Measurements from ENCODE around the gene BMP7.

Gene BMP7

DNA sequence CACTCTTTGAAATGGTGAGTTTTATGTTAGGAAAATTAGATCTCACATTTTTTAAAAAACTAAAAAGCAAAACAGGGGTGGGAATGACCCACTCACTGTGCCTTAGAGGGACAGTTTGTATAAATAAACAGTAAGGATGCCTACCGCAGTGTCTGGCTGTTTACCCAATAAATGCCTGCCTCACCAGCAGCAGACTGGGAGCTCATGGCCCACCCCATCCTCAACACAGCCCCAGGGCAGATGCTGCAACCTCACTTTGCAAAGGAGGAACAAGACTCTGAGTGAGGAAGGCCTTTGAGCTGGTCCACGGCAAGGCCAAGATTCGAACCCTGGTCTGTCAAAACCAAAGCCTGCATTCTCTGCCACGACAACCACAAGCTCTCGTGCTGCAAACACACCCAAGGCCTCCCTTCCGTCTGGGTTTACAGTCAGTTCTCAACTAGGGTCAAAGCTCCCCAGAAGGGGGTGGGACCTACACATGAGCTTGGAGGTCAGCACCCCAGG, 77.8 kb downstream of the BMP7 start:
- no peaks in the 10 kb centered on the region for H3K9me3 ChIP-seq (ENCODE audit: control insufficient read depth, insufficient read depth, low read length)
- no peaks in the 10 kb centered on the region for H3K4me1 ChIP-seq (ENCODE audit: insufficient read depth, low read length)
- no peak overlapping the region for H3K9ac ChIP-seq (ENCODE audit: low read depth, low read length)
- no peaks in the 10 kb centered on the region; the same call in 1 of the 2 replicates for H3K36me3 ChIP-seq (ENCODE audit: insufficient read depth, low read length)

DNA sequence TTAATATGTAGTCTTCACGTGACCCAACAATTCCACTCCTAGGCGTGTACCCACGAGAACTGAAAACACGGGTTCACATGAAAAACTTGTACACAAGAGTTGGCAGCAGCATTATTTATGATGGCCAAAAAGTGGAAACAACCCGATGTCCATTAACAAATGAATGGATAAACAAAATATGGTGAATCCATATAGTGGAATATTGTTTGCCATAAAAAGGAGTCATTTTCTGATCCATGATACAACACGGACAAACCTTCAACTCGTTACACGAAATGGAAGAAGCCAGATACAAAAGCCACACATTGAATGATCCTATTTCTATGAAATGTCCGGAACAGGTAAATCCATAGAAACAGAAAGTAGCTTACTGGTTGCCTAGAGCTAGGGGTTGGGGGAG, 78.4 kb downstream of the BMP7 start:
- no peaks in the 10 kb centered on the region; the same call in 1 of the 2 replicates for H3K36me3 ChIP-seq (ENCODE audit: insufficient read depth, low read length)
- no peaks in the 10 kb centered on the region for H3K4me1 ChIP-seq (ENCODE audit: insufficient read depth, low read length)
- no peaks in the 10 kb centered on the region for H3K9me3 ChIP-seq (ENCODE audit: control insufficient read depth, insufficient read depth, low read length)
- no peak overlapping the region for H3K9ac ChIP-seq (ENCODE audit: low read depth, low read length)

DNA sequence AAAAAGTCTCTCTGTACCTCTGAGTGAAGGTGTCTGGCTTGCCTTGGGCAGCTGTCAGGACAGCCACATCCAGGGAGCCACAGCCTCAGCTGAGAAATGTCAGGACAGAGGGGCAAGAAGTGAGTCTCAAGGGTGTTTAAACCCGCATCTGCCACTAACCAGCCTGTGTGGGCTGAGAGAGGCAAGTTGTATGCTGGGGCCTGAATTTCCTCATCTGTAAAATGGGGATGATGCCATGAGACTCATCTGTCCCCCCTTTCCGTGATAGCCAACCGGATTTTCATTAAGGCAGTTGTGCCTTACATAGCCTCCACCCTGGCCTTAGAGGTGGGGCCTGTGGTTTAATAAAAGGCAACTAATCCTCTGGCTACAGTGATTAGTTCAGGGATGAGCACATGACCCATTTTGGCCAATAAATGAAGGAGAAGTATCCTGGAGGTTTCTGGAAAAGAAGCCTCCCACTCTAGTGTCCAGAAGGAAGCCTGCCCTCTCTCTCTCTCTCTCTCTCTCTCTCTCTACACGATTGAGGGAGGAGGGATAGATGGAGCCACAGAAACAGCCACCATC, 79.3 kb downstream of the BMP7 start:
- Histone ChIP-seq H3K36me3 (ENCODE audit: insufficient read depth, low read length) (no peaks in the 10 kb centered on the region; the same call in 1 of the 2 replicates), H3K9ac (ENCODE audit: low read depth, low read length) (no peak overlapping the region), H3K4me1 (ENCODE audit: insufficient read depth, low read length) (no peaks in the 10 kb centered on the region), H3K9me3 (ENCODE audit: control insufficient read depth, insufficient read depth, low read length) (no peaks in the 10 kb centered on the region)

GRCh38 chr20:57186192-57186591, 80.2 kb downstream of the BMP7 start:
- no peaks in the 10 kb centered on the region; the same call in 1 of the 2 replicates for H3K36me3 ChIP-seq (ENCODE audit: insufficient read depth, low read length)
- no peaks in the 10 kb centered on the region for H3K9me3 ChIP-seq (ENCODE audit: control insufficient read depth, insufficient read depth, low read length)
- H3K4me1 ChIP-seq (ENCODE audit: insufficient read depth, low read length) = no peaks in the 10 kb centered on the region
- H3K9ac ChIP-seq (ENCODE audit: low read depth, low read length) = no peak overlapping the region

DNA sequence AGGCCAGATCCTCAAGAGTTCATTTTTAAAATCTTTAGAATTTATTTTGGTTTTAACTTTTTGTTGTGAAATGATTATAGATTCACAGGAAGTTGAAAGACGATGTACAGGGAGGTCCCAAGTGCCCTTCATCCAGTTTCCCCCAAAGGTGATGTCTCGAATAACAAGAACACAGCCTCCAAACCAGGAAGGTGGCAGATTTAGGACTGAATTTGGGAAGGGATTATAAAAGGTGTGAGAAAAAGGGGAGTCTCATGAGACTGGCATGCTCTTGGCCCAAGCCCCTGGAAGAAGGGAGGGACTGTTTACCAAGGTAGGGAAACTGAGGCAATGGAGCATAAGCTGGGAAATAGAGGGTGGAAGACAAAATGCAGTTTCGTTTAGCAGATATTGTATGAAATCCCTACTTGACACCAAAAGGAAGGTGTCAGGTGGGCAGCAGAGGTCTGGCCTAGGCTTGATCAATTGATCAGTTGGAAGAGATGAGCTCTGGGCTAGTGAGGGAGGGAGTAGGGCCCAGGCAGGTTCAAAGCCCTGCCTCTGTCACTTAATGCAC, 81.2 kb downstream of the BMP7 start:
- H3K9ac ChIP-seq (ENCODE audit: low read depth, low read length) = no peak overlapping the region
- no peaks in the 10 kb centered on the region for H3K9me3 ChIP-seq (ENCODE audit: control insufficient read depth, insufficient read depth, low read length)
- peaks cover 5% of the 10 kb centered on the region; the same call in 1 of the 2 replicates for H3K4me1 ChIP-seq (ENCODE audit: insufficient read depth, low read length)
- no peaks in the 10 kb centered on the region; the same call in 1 of the 2 replicates for H3K36me3 ChIP-seq (ENCODE audit: insufficient read depth, low read length)

- H3K4me1 ChIP-seq (ENCODE audit: insufficient read depth, low read length) = peaks cover 6% of the 10 kb centered on the region; the same call in 1 of the 2 replicates
- H3K36me3 ChIP-seq (ENCODE audit: insufficient read depth, low read length) = no peaks in the 10 kb centered on the region; the same call in 1 of the 2 replicates
- H3K9ac ChIP-seq (ENCODE audit: low read depth, low read length) = no peak overlapping the region
- no peaks in the 10 kb centered on the region for H3K9me3 ChIP-seq (ENCODE audit: control insufficient read depth, insufficient read depth, low read length)
Measured at GRCh38 chr20:57183457-57184009, 82.9 kb downstream of the BMP7 start.

GRCh38 chr20:57181639-57182038, 84.8 kb downstream of the BMP7 start:
- no peaks in the 10 kb centered on the region for H3K36me3 ChIP-seq (ENCODE audit: insufficient read depth, low read length)
- no peak overlapping the region for H3K9ac ChIP-seq (ENCODE audit: low read depth, low read length)
- peaks cover 6% of the 10 kb centered on the region; the same call in 1 of the 2 replicates for H3K4me1 ChIP-seq (ENCODE audit: insufficient read depth, low read length)
- no peaks in the 10 kb centered on the region for H3K9me3 ChIP-seq (ENCODE audit: control insufficient read depth, insufficient read depth, low read length)

DNA sequence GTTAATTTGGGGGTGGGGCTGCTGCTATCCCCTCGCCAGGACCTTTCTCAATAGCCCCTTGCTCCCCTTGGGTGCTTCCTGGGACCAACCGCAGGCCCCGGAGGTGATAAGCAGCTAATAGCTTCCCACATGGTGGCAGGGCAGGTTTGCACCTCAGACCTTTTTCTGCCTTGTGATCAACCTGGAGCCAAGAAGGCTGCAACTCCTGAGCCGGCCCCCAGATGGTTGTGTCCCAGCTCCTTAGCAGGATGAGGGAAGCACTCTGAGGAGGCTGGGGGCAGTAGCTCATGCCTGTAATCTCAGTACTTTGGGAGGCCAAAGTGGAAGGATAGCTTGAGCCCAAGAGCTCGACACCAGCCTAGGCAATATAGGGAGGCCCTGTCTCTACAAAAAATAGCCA, 85.5 kb downstream of the BMP7 start:
- Histone ChIP-seq H3K36me3 (ENCODE audit: insufficient read depth, low read length) (no peaks in the 10 kb centered on the region), H3K4me1 (ENCODE audit: insufficient read depth, low read length) (peaks cover 6% of the 10 kb centered on the region; the same call in 1 of the 2 replicates), H3K9ac (ENCODE audit: low read depth, low read length) (no peak overlapping the region), H3K9me3 (ENCODE audit: control insufficient read depth, insufficient read depth, low read length) (no peaks in the 10 kb centered on the region)

GRCh38 chr20:57180387-57180786, 86.1 kb downstream of the BMP7 start:
- H3K4me1 ChIP-seq (ENCODE audit: insufficient read depth, low read length) = peaks cover 6% of the 10 kb centered on the region; the same call in 1 of the 2 replicates
- no peak overlapping the region for H3K9ac ChIP-seq (ENCODE audit: low read depth, low read length)
- H3K36me3 ChIP-seq (ENCODE audit: insufficient read depth, low read length) = no peaks in the 10 kb centered on the region
- H3K9me3 ChIP-seq (ENCODE audit: control insufficient read depth, insufficient read depth, low read length) = no peaks in the 10 kb centered on the region

DNA sequence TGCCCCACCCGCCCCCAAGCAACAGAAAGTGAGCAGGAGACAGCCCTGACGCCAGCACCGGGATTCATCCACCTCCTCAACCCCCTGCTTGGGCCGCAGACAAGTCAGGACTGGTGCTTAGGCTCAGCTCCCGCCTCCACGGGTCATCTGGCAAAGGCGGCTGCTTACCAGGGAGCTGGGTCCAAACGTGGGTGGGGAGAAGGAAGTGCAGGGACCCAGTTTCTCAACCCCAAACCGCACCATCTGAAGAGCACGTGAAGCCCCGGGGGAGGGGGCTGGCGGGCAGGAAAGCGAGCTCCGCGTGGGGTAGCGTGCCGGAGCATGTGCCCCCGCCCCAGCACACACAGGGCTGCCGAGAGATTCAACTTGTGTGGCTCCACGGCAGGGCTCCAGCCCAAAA, 87.2 kb downstream of the BMP7 start:
- H3K4me1 ChIP-seq (ENCODE audit: insufficient read depth, low read length) = peaks cover 6% of the 10 kb centered on the region; the same call in 1 of the 2 replicates
- peaks cover 4% of the 10 kb centered on the region; the same call in 1 of the 2 replicates for H3K36me3 ChIP-seq (ENCODE audit: insufficient read depth, low read length)
- no peak overlapping the region for H3K9ac ChIP-seq (ENCODE audit: low read depth, low read length)
- H3K9me3 ChIP-seq (ENCODE audit: control insufficient read depth, insufficient read depth, low read length) = no peaks in the 10 kb centered on the region

- Histone ChIP-seq H3K36me3 (ENCODE audit: insufficient read depth, low read length) (peaks cover 4% of the 10 kb centered on the region; the same call in 1 of the 2 replicates), H3K9ac (ENCODE audit: low read depth, low read length) (no peak overlapping the region), H3K9me3 (ENCODE audit: control insufficient read depth, insufficient read depth, low read length) (no peaks in the 10 kb centered on the region), H3K4me1 (ENCODE audit: insufficient read depth, low read length) (peaks cover 6% of the 10 kb centered on the region; the same call in 1 of the 2 replicates)
Measured at GRCh38 chr20:57178582-57179111, 87.8 kb downstream of the BMP7 start.

DNA sequence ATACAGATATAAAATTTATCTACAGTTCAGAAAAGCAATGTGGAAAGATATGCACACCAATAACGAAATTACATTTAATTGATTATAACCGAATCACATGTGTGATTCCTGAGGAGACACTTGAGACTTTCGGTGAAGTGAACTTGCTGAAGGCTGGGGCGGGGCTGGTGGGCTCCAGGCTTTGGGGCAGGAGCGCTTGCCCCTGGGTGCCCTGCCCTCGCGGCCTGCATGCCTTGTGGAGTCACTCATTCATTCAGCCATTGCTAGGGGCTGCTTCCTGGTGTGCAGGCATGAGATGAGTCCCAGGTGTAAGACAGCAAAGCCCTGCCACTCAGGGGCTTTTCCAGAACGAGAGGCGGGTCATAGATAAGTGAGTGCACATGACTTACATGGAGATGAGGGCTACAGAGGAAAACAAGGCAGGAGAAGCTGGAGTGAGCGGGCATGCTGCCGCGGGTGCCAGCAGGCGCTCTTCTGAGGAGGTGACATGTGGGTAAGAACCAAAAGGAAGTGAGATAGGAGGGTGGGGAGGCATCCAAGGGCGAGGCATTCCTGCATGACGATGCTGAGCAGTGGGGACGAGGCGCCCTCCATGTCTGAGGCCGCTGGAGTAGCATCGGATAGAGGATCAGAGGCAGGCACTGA, 88.7 kb downstream of the BMP7 start:
- Histone ChIP-seq H3K4me1 (ENCODE audit: insufficient read depth, low read length) (peaks cover 6% of the 10 kb centered on the region; the same call in 1 of the 2 replicates), H3K36me3 (ENCODE audit: insufficient read depth, low read length) (peaks cover 4% of the 10 kb centered on the region; the same call in 1 of the 2 replicates), H3K9ac (ENCODE audit: low read depth, low read length) (no peak overlapping the region), H3K9me3 (ENCODE audit: control insufficient read depth, insufficient read depth, low read length) (no peaks in the 10 kb centered on the region)

DNA sequence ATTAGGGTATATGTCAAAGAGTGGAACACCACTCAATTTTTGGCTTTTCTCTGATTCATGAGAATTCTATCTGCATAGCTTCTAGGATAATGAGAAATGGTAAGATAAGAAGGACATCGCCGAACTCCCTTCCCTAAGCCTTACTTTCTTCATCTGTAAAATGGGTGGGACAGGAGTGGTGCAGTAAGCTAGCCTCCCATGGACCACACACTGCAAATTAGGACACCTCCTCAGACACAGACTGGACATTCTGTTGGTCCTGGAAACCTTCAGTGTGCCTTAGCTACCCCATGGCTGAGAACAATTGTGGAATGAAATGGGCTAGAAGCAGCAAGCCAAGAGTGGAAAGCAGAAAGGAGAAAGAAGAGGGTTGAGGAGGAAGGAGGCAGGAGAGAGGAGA, 89.6 kb downstream of the BMP7 start:
- H3K9me3 ChIP-seq (ENCODE audit: control insufficient read depth, insufficient read depth, low read length) = no peaks in the 10 kb centered on the region
- no peak overlapping the region for H3K9ac ChIP-seq (ENCODE audit: low read depth, low read length)
- H3K4me1 ChIP-seq (ENCODE audit: insufficient read depth, low read length) = peaks cover 6% of the 10 kb centered on the region; the same call in 1 of the 2 replicates
- peaks cover 4% of the 10 kb centered on the region; the same call in 1 of the 2 replicates for H3K36me3 ChIP-seq (ENCODE audit: insufficient read depth, low read length)

GRCh38 chr20:57175397-57176010, 90.9 kb downstream of the BMP7 start:
- H3K36me3 ChIP-seq (ENCODE audit: insufficient read depth, low read length) = peaks cover 4% of the 10 kb centered on the region; the same call in 1 of the 2 replicates
- no peaks in the 10 kb centered on the region for H3K9me3 ChIP-seq (ENCODE audit: control insufficient read depth, insufficient read depth, low read length)
- no peak overlapping the region for H3K9ac ChIP-seq (ENCODE audit: low read depth, low read length)
- 0 out of 2 replicates have a peak, but pooled peaks cover 3% of the 10 kb centered on the region for H3K4me1 ChIP-seq (ENCODE audit: insufficient read depth, low read length)

Data from ES-I3 (cell line).